Measurements from ENCODE around the gene XRCC5.

DNA sequence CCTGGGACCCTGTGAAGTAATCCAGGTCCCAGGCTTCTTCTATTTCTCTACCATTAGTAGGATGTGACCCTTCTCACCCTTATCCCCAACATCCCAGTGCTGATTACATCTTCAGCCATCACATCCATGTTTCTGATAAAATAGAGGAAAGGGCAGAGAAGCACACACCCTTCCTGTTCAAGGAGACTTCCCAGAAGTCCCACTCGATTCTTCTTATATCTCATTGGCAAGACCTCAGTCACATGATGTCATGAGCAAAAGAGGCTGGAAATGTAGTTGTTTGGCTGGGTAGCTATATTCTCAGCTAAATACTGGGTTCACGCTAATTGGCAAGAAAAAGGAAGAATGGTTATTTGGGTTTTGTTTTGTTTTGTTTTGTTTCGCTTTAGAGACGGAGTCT is 8.0 kb upstream of the XRCC5 start:
- TF ChIP-seq, protein P1, sequence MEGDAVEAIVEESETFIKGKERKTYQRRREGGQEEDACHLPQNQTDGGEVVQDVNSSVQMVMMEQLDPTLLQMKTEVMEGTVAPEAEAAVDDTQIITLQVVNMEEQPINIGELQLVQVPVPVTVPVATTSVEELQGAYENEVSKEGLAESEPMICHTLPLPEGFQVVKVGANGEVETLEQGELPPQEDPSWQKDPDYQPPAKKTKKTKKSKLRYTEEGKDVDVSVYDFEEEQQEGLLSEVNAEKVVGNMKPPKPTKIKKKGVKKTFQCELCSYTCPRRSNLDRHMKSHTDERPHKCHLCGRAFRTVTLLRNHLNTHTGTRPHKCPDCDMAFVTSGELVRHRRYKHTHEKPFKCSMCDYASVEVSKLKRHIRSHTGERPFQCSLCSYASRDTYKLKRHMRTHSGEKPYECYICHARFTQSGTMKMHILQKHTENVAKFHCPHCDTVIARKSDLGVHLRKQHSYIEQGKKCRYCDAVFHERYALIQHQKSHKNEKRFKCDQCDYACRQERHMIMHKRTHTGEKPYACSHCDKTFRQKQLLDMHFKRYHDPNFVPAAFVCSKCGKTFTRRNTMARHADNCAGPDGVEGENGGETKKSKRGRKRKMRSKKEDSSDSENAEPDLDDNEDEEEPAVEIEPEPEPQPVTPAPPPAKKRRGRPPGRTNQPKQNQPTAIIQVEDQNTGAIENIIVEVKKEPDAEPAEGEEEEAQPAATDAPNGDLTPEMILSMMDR (IDR thresholded peaks at IDR 0.05 in 8 of 11, conservative IDR thresholded peaks at IDR 0.05 in 3 of 11): no peak
- TF ChIP-seq POLR2A (IDR thresholded peaks at IDR 0.05) (no peak), POLR2AphosphoS5 (IDR thresholded peaks at IDR 0.05) (no peak)
